K562 (cell line): ENCODE data around the gene FBP2. TPM values are rescaled to one million over a fixed set of nuclear protein-coding genes. Genes with fewer than 3 reads are reported as not detected.
A peak's percentile ranks its signal among the peaks of the same experiment; 100 is the strongest.

Experiments
- ATAC-seq: fragments of 200-7000 bp; cut with Tn5 transposase; 3 replicates; pipeline ENCODE4 v1.9.1; 2020; ENCODE audit warnings: moderate library complexity
- BruUV-seq: library from RNA; stranded (reverse); fragments of 400-500 nt; replicated peaks from 2 replicates; lab custom pipeline; 2021; lab: Mats Ljungman, UMichigan
- CTCF ChIA-PET: fragments of 300-600 bp; formaldehyde crosslinking; extraction: SDS; loops from one replicate; lab custom pipeline; 2021; ENCODE audit warnings: low intra/inter-chr PET ratio; lab: Yijun Ruan, JAX
- POLR2A ChIA-PET: fragments of 300-600, 350-650 bp; sonication (Branson Sonifier 250); formaldehyde crosslinking; extraction: SDS; loops from one replicate; lab custom pipeline; 2021; ENCODE audit warnings: antibody characterized with exemption, inconsistent platforms; lab: Yijun Ruan, JAX
- DNase-seq, 4 experiments: peaks; one replicate each; pipeline versions ENCODE4 v3.0.0 to v3.0.0-alpha.2; 2011 to 2018; ENCODE audit warnings: low spot score in 3 of 4, mixed read lengths in 3 of 4; ENCODE audit errors: extremely low read depth in 1 of 4
- FAIRE-seq: peaks from 2 replicates; lab custom pipeline; 2011; peaks lifted over from hg19 to GRCh38; lab: Jason Lieb, UNC
- H2AFZ ChIP-seq: 2 replicates; pipeline ENCODE4 v1.6.0; 2011; ENCODE audit warnings: low read depth, low read length, control low read depth, inconsistent platforms
- H3K27ac ChIP-seq: fragments of 200-600 bp; 3 replicates; pipeline ENCODE4 v1.8.0; 2011; ENCODE audit warnings: low read depth, mild to moderate bottlenecking, control low read depth, inconsistent platforms, low read length, moderate library complexity, mixed read lengths; ENCODE audit errors: extremely low read depth
- H3K27me3 ChIP-seq, 2 experiments: fragments of 300-600 bp in 1 of 2; 2 replicates in 1 of 2; 3 replicates in 1 of 2; pipeline versions ENCODE4 v1.6.0 to v1.8.0; 2011; ENCODE audit warnings: inconsistent platforms in 2 of 2, low read length in 2 of 2, mild to moderate bottlenecking in 1 of 2, mixed read lengths in 1 of 2, moderate library complexity in 1 of 2; ENCODE audit not compliant: control insufficient read depth in 2 of 2, insufficient read depth in 2 of 2
- H3K36me3 ChIP-seq: fragments of 300-600 bp; 3 replicates; pipeline ENCODE4 v1.8.0; 2011; ENCODE audit warnings: mild to moderate bottlenecking, low read length, inconsistent platforms; ENCODE audit not compliant: control insufficient read depth, insufficient read depth
- H3K4me1 ChIP-seq, 2 experiments: fragments of 200-600 bp in 1 of 2; replicated peaks in 1 of 2; 2 replicates in 1 of 2; 3 replicates in 1 of 2; pipeline versions ENCODE4 v1.5.1 to v1.8.0; 2011; ENCODE audit warnings: inconsistent platforms in 2 of 2, low read length in 2 of 2, mild to moderate bottlenecking in 1 of 2, mixed read lengths in 1 of 2, moderate library complexity in 1 of 2; ENCODE audit not compliant: control insufficient read depth in 2 of 2, insufficient read depth in 2 of 2
- H3K4me2 ChIP-seq: 2 replicates; pipeline ENCODE4 v1.6.1; 2011; ENCODE audit warnings: low read length, control low read depth, inconsistent platforms, mixed read lengths; ENCODE audit not compliant: insufficient read depth
- H3K4me3 ChIP-seq: fragments of 200-600 bp; sonication (generic), shearing (Covaris generic); 2 replicates; pipeline ENCODE4 v1.5.1; 2016; ENCODE audit warnings: control low read depth, inconsistent platforms
- H3K79me2 ChIP-seq: fragments of 200-600 bp; 3 replicates; pipeline ENCODE4 v1.8.0; 2011; ENCODE audit warnings: low read length, inconsistent platforms; ENCODE audit not compliant: control insufficient read depth, insufficient read depth
- H3K9ac ChIP-seq, 2 experiments: 2 replicates each; pipeline versions ENCODE4 v1.6.0 to v1.6.1; 2011; ENCODE audit warnings: low read depth in 2 of 2, low read length in 2 of 2, control low read depth in 1 of 2, inconsistent platforms in 1 of 2, mild to moderate bottlenecking in 1 of 2, mixed read lengths in 1 of 2; ENCODE audit not compliant: insufficient read depth in 1 of 2
- H3K9me1 ChIP-seq: one replicate; pipeline ENCODE4 v1.6.0; 2011; ENCODE audit warnings: inconsistent platforms, mild to moderate bottlenecking, low read length, moderate library complexity; ENCODE audit not compliant: control insufficient read depth, insufficient read depth
- H3K9me3 ChIP-seq: replicated peaks from 2 replicates; pipeline ENCODE4 v1.5.1; 2011; ENCODE audit warnings: low read depth, low read length, inconsistent platforms; ENCODE audit not compliant: control insufficient read depth, insufficient read depth
- H4K20me1 ChIP-seq: replicated peaks from 2 replicates; pipeline ENCODE4 v1.6.1; 2011; ENCODE audit warnings: low read length, inconsistent platforms, mixed read lengths; ENCODE audit not compliant: control insufficient read depth, insufficient read depth
- TSC22D4 ChIP-seq: fragments of 450-650 bp; IDR thresholded peaks from 2 replicates; pipeline ENCODE4 v1.6.1; 2016; ENCODE audit warnings: missing genetic modification characterization, missing biosample characterization, control low read depth
- ZHX1 ChIP-seq: fragments of 150-350 bp; conservative IDR thresholded peaks from 2 replicates; pipeline ENCODE4 v1.6.1; 2014; ENCODE audit warnings: low read length
- ZMIZ1 ChIP-seq, 2 experiments: fragments of 150-350 bp in 1 of 2; IDR thresholded peaks; 2 replicates each; pipeline ENCODE4 v1.6.1; 2012 to 2016; ENCODE audit warnings: low read depth in 2 of 2, low read length in 2 of 2, mild to moderate bottlenecking in 1 of 2, moderate library complexity in 1 of 2
- ZNF143 ChIP-seq: sonication (generic); formaldehyde crosslinking; IDR thresholded peaks from 2 replicates; pipeline ENCODE4 v1.9.0; 2022; ENCODE audit warnings: mild to moderate bottlenecking, missing genetic modification reagents
- WGBS: fragments of 100-300 bp; shearing (Covaris generic); methylation state at CpG from one replicate; pipeline ENCODE4 v1.1.6; 2016; ENCODE audit warnings: low coverage, mixed read lengths; ENCODE audit not compliant: insufficient coverage; ENCODE audit errors: missing lambda C conversion rate; 5-methylcytosine and 5-hydroxymethylcytosine counted together
- in situ Hi-C: fragments of 300-500 bp; cut with MboI; formaldehyde crosslinking; loops from 4 replicates; pipeline ENCODE4 v1.15.0; 2018; ENCODE audit warnings: inconsistent platforms, mixed read lengths
- intact Hi-C: fragments of 100-400 bp; cut with micrococcal nuclease; formaldehyde crosslinking; loops from 2 replicates; pipeline ENCODE4 v1.14.2; 2022
- polyA plus RNA-seq, 8 experiments: library from polyadenylated mRNA; depleted of rRNA in 4 of 8; stranded (reverse) in 5 of 8; unstranded in 3 of 8; fragments of >200 nt; fragmentation: Nextera tagmentation in 2 of 8; fragmentation: Illumina TruSeq in 1 of 8; extraction: Ambion mirVana in 2 of 8; extraction: Trizol in 1 of 8; gene quantifications; 2 replicates each; pipeline versions ENCODE4 v1.2.1 to v1.2.3, GENCODE V29; 2011 to 2014; ENCODE audit warnings: inconsistent platforms in 1 of 8, missing spikeins in 1 of 8
- total RNA-seq, 7 experiments: library from RNA; depleted of rRNA in 6 of 7; stranded (reverse); fragments of >200 nt in 6 of 7; fragmentation: Illumina TruSeq in 2 of 7; extraction: Trizol in 2 of 7; gene quantifications; 2 replicates each; pipeline versions ENCODE4 v1.2.1 to v1.2.3, GENCODE V29; 2011 to 2021; ENCODE audit warnings: low replicate concordance in 1 of 7

The FBP2 gene
- total and polyA plus RNA-seq, 9 of the 15 experiments (the other 6 are each of a cell fraction or from before 2014, with no cell fraction given): 0.06 TPM; not detected in 7

DNA sequence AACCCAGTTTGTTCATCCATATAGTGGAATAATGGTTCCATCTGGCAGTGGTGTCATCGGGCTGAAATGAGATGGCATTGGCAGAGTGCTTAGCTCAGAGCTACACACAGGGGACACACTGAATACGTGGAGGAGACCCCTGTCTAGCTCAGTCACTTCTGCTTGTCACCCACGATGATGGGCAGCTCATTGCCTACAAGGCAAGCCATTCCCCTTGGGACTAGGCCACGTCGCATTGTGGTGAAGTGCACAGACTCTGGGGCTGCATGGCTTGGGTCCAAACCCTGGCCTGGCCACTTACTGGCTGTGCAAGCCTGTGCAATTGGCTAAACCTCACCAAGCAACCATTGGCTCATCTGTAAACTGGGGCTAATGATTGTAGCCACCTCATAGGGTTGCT lies 48.9 kb upstream of the FBP2 start:
- ChIA-PET POLR2A (no interaction called here), CTCF (no interaction called here)
- no peak for DNase-seq
- Histone ChIP-seq H3K27me3 (peaks cover 59 to 84% of the 10 kb centered on the region in 2 experiments), H2AFZ (no peak overlapping the region), H3K9me3 (no peaks in the 10 kb centered on the region), H4K20me1 (no peaks in the 10 kb centered on the region; the same call in none of the 2 replicates), H3K27ac (no peak overlapping the region), H3K9me1 (no peaks in the 10 kb centered on the region), H3K4me3 (no peak overlapping the region), H3K4me1 (peaks cover 0 to 13% of the 10 kb centered on the region in 2 experiments; a peak in 2 of 5 replicates), H3K4me2 (no peak overlapping the region), H3K36me3 (no peaks in the 10 kb centered on the region), H3K79me2 (no peaks in the 10 kb centered on the region), H3K9ac (no peak overlapping the region)
- 2% methylated on average over 5 of the region's 5 CpGs for WGBS
- ATAC-seq: no peak
- no peak for FAIRE-seq
- TF ChIP-seq ZHX1 (no peak), ZNF143 (CRISPR knock-in tag) (no peak)
- intact Hi-C loops (no loop called here), in situ Hi-C loops (no loop called here)
- no TSS peak for BruUV-seq

DNA sequence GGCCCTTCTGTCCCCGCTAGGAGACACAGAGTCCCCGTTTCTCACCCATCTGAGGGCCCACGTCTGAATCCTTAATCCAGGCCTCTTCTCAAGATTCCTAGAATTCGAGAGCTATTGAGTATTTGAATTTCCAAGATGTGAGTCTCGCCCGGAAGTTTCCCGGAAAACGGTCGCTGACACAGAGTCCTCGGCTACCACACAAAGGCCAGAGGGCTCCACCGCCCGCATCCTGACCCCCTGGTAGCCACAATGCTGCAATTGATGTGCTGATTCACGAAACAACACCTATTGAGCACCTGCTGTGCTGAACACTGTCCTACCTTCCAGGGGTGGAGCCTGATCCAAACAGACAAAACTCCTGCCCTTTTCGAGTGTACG lies 46.4 kb upstream of the FBP2 start:
- Histone ChIP-seq H3K9me3 (no peaks in the 10 kb centered on the region), H3K79me2 (no peaks in the 10 kb centered on the region), H3K9me1 (no peaks in the 10 kb centered on the region), H3K36me3 (no peaks in the 10 kb centered on the region), H3K27ac (no peak overlapping the region), H4K20me1 (no peaks in the 10 kb centered on the region; the same call in none of the 2 replicates), H3K27me3 (peaks cover 59 to 82% of the 10 kb centered on the region in 2 experiments), H3K9ac (no peak overlapping the region), H3K4me2 (no peak overlapping the region), H3K4me1 (peaks cover 0 to 13% of the 10 kb centered on the region in 2 experiments; a peak in 2 of 5 replicates), H2AFZ (no peak overlapping the region), H3K4me3 (no peak overlapping the region)
- TF ChIP-seq TSC22D4 (tag): no peak
- no peak for TF ChIP-seq ZMIZ1 (IDR thresholded peaks at IDR 0.05; ENCODE audit: low read depth in 2 of 2, low read length in 2 of 2)
- intact Hi-C loops (no loop called here), in situ Hi-C loops (no loop called here)
- FAIRE-seq: peak; percentile 49
- BruUV-seq: no TSS peak
- ChIA-PET POLR2A (interaction anchor here (1.0 kb wide), 1 partner anchor 20 kb away, joined by 3 read pairs; no protein-coding TSS in a partner anchor), CTCF (no interaction called here)
- ATAC-seq: no peak
- WGBS: 5% methylated on average over 15 of the region's 15 CpGs
- no peak for DNase-seq
